NCI-H2196 (cell line): ENCODE measurements around the gene SIRT2.
"Not testable (repeated sequence)": the region's sequence is repeated elsewhere in the genome, so short reads cannot be mapped to it uniquely, and the experiment has no call there.

ENCODE experiments used
- DNase-seq: peaks from one replicate; lab custom pipeline; 2025; ENCODE audit not compliant: unreplicated experiment; lab: John Stamatoyannopoulos, UW

The SIRT2 gene

GRCh38 chr19:38869160-38869835 is 30.1 kb downstream of the SIRT2 start:
- DNase-seq = no peak

- DNase-seq = no peak
Observed at GRCh38 chr19:38868551-38868950, 30.9 kb downstream of the SIRT2 start.

- no peak for DNase-seq
Observed at GRCh38 chr19:38867171-38867780, 32.1 kb downstream of the SIRT2 start.

- DNase-seq = peak; percentile 86
Observed at GRCh38 chr19:38862321-38863059, 36.9 kb downstream of the SIRT2 start.

- no peak for DNase-seq
Observed at GRCh38 chr19:38861368-38861767, 38.0 kb downstream of the SIRT2 start.

GRCh38 chr19:38859631-38860204 is 39.7 kb downstream of the SIRT2 start:
- DNase-seq = not testable (repeated sequence)

GRCh38 chr19:38856813-38857212 is 42.6 kb downstream of the SIRT2 start:
- no peak for DNase-seq

GRCh38 chr19:38855751-38856150 is 43.7 kb downstream of the SIRT2 start:
- not testable (repeated sequence) for DNase-seq

GRCh38 chr19:38854961-38855360 is 44.5 kb downstream of the SIRT2 start:
- not testable (repeated sequence) for DNase-seq

GRCh38 chr19:38853214-38853613 is 46.2 kb downstream of the SIRT2 start:
- no peak for DNase-seq

- DNase-seq = peak; percentile 26
Observed at GRCh38 chr19:38852231-38853044, 47.0 kb downstream of the SIRT2 start.

- DNase-seq = peak; percentile 95
Observed at GRCh38 chr19:38851622-38852230, 47.7 kb downstream of the SIRT2 start.

GRCh38 chr19:38850976-38851621 is 48.3 kb downstream of the SIRT2 start:
- DNase-seq = no peak

- peak; percentile 52 for DNase-seq
Observed at GRCh38 chr19:38850436-38850975, 48.9 kb downstream of the SIRT2 start.

GRCh38 chr19:38849860-38850435 is 49.5 kb downstream of the SIRT2 start, which contains the start of gene HNRNPL:
HNRNPL (minus strand) TSS chr19:38849986; CDS start chr19:38849966, 20 bp downstream.
- DNase-seq = peak; percentile 100

- peak; percentile 98 for DNase-seq
Observed at GRCh38 chr19:38849147-38849859, 50.1 kb downstream of the SIRT2 start.

- DNase-seq = no peak
Observed at GRCh38 chr19:38848299-38849146, 50.9 kb downstream of the SIRT2 start.

- DNase-seq = no peak
Observed at GRCh38 chr19:38846097-38846496, 53.3 kb downstream of the SIRT2 start.
